GM19372 (cell line): Measurements from ENCODE around the gene PCDHGA6.
"Not testable (repeated sequence)": the region's sequence is repeated elsewhere in the genome, so short reads cannot be mapped to it uniquely, and the experiment has no call there.

Experiments
- ATAC-seq: cut with Tn5 transposase; IDR thresholded peaks from one replicate; pipeline ENCODE4 v1.9.1; 2021; ENCODE audit warnings: mild to moderate bottlenecking, low read depth, moderate library complexity; ENCODE audit not compliant: unreplicated experiment

Gene PCDHGA6

GRCh38 chr5:141373673-141374317 lies at the start of gene PCDHGA6:
Gene PCDHGA6 (plus strand): TSS chr5:141373891. CDS start chr5:141374084, 193 bp downstream.
- no peak for ATAC-seq

GRCh38 chr5:141326088-141326854 lies 47.4 kb upstream of the PCDHGA6 start:
- no peak for ATAC-seq

GRCh38 chr5:141328231-141328630 lies 45.5 kb upstream of the PCDHGA6 start:
- no peak for ATAC-seq

DNA sequence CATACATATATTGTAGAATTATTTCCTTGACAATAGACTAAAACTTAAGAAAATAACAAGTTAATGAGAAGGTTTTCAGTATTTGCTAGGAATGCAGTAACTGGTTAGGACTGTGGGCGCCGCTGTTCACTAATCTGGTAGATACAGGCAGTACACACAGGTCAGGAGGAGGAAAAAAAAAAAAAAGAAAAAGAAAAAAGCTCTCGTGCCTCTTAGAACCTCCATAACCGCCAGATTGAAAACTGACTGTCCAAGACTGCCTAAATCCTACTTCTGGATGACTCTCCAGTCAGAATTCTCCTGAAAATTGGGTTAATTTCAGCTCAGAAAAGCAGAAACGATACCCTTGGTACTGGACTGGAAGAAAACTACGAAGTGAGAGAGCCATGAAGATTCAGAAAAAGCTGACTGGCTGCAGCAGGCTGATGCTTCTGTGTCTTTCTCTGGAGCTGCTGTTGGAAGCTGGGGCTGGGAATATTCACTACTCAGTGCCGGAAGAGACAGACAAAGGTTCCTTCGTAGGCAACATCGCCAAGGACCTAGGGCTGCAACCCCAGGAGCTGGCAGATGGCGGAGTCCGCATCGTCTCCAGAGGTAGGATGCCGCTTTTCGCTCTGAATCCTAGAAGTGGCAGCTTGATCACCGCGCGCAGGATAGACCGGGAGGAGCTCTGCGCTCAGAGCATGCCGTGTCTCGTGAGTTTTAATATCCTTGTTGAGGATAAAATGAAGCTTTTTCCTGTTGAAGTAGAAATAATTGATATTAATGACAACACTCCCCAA lies 43.2 kb upstream of the PCDHGA6 start, which contains the start of gene PCDHGA1:
TSS of gene PCDHGA1 (plus strand) at position 216 of the 782 bp plus-strand sequence.
- no peak for ATAC-seq

- not testable (repeated sequence) for ATAC-seq
These were observed 41.1 kb upstream of the PCDHGA6 start for GRCh38 chr5:141332571-141332970.

GRCh38 chr5:141338538-141339306 lies 35.0 kb upstream of the PCDHGA6 start, which contains the start of gene PCDHGA2:
Gene PCDHGA2 (plus strand): TSS chr5:141338760.
- no peak for ATAC-seq

- not testable (repeated sequence) for ATAC-seq
These were observed 32.8 kb upstream of the PCDHGA6 start for GRCh38 chr5:141340781-141341354.

DNA sequence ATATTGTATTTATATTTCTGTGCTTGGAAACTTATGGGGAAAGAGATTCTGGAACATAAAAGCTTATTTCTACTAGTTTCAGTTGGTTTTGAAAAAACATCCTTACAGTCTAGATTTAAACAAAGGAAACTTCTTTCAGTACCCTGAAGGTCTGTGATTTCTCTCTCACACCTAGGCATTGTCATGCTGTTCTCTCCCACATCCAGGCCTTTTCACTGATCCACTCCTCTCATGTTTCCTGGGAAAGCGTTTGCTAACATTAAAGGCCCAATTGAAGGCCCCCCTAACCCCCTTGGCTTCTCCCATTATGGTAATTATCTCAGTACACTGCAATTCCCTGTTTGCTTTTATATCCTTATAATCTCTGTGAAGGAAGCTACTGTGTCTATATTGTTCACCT lies 30.9 kb upstream of the PCDHGA6 start:
- no peak for ATAC-seq

DNA sequence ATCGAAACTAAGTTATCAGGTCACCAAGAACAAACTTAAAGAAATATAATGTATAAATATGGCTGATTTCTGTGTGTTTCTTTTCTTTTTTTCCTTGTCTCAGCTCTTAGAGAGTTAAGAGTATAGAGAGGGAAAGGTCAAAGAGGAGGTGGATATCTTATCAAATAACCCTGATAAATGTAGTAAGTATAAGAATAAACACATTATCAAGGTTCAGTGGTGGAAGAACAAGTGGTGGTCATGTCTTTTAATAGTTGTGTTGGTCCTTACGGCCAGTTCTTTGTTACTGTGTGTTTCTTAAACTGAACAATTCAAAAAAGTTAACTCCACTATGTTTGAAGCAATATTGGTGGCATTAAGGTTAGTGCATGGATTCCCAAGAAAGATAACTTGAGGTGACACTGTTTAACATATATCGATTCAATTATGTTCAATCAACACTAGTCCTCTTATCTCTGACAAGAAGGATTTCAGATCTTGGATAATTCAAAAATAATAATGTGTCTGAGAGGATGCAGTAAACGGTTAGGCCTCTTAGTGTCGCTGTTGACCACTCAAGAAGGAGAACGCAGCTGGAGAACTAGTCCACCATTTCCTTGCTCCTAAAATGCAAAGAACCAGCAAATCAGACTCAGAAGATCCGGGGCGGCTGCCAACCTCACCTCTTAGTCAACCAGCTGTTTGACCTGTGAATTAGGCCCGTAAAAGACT lies 30.3 kb upstream of the PCDHGA6 start, which contains the start of gene PCDHGA3:
TSS of gene PCDHGA3 (plus strand) at position 588 of the 711 bp plus-strand sequence. CDS start 205 bp downstream, outside the sequence.
- no peak for ATAC-seq

GRCh38 chr5:141343953-141344463 lies 29.7 kb upstream of the PCDHGA6 start:
- ATAC-seq, result no peak

- no peak for ATAC-seq
These were observed 28.4 kb upstream of the PCDHGA6 start for GRCh38 chr5:141345327-141345726.

- not testable (repeated sequence) for ATAC-seq
These were observed 27.7 kb upstream of the PCDHGA6 start for GRCh38 chr5:141346017-141346416.

- ATAC-seq, result no peak
These were observed 23.6 kb upstream of the PCDHGA6 start, which contains the start of gene PCDHGB1 for GRCh38 chr5:141349917-141350619. Gene PCDHGB1 (plus strand): TSS chr5:141350099. CDS start chr5:141350261, 162 bp downstream.

- ATAC-seq, result no peak
These were observed 22.1 kb upstream of the PCDHGA6 start for GRCh38 chr5:141351591-141351990.

DNA sequence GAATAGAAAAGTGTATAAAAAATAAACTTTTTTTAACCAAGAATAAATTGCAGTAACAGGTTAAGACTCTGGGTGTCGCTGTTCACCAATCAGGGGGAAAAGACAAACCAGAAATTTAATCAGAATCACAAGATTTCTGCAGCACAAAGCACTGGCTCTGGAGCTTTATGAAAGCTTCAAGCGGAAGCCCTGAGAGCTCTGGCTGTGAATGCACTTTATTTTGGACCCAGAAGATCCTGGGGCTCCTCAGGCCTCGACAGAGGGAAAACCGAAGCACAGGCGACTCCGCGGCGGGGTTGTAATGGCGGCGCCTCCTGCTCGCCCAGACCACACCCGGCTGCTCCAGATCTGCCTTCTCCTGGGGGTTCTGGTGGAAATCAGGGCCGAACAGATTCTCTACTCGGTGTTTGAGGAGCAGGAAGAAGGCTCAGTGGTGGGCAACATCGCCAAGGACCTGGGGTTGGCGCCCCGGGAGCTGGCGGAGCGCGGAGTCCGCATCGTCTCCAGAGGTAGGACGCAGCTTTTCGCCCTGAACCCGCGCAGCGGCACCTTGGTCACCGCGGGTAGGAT lies 18.7 kb upstream of the PCDHGA6 start, which contains the start of gene PCDHGA4:
TSS of gene PCDHGA4 (plus strand) at position 122 of the 570 bp plus-strand sequence. CDS start at position 209, 87 bp downstream.
- no peak for ATAC-seq

DNA sequence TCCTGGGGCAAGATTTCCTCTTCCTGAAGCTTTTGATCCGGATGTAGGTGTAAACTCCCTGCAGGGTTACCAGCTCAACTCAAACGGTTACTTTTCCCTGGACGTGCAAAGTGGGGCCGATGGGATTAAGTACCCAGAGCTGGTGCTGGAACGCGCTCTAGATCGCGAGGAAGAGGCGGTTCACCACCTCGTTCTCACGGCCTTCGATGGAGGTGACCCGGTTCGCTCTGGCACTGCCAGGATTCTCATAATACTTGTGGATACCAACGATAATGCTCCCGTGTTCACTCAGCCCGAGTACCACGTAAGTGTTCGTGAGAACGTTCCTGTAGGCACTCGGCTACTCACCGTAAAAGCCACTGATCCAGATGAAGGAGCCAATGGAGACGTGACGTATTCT lies 18.1 kb upstream of the PCDHGA6 start:
- no peak for ATAC-seq

GRCh38 chr5:141356133-141356532 lies 17.6 kb upstream of the PCDHGA6 start:
- no peak for ATAC-seq

- ATAC-seq, result no peak
These were observed 16.7 kb upstream of the PCDHGA6 start for GRCh38 chr5:141356950-141357349.
